Activated naive CD4-positive, alpha-beta T cell treated with anti-CD3 and anti-CD28 coated beads, Interleukin-2, amount 50 U/mL, for 16 hours (primary cell): Measurements from ENCODE around the gene ZFYVE16.
"Not testable (repeated sequence)": the region's sequence is repeated elsewhere in the genome, so short reads cannot be mapped to it uniquely, and the experiment has no call there.

ENCODE experiments used
- DNase-seq: peaks from one replicate; pipeline ENCODE4 v3.0.0-alpha.2; 2020

The ZFYVE16 gene

GRCh38 chr5:80491296-80491695, 83.4 kb downstream of the ZFYVE16 start:
- no peak for DNase-seq

- DNase-seq, result no peak
These were observed 84.9 kb downstream of the ZFYVE16 start for GRCh38 chr5:80492741-80493140.

GRCh38 chr5:80493443-80493842, 85.6 kb downstream of the ZFYVE16 start:
- not testable (repeated sequence) for DNase-seq

- no peak for DNase-seq
These were observed 88.0 kb downstream of the ZFYVE16 start for GRCh38 chr5:80495891-80496290.

- no peak for DNase-seq
These were observed 94.9 kb downstream of the ZFYVE16 start for GRCh38 chr5:80502800-80503199.

GRCh38 chr5:80503641-80504040, 95.8 kb downstream of the ZFYVE16 start:
- no peak for DNase-seq

GRCh38 chr5:80504833-80505232, 97.0 kb downstream of the ZFYVE16 start:
- DNase-seq, result no peak

GRCh38 chr5:80507663-80508062, 99.8 kb downstream of the ZFYVE16 start:
- no peak for DNase-seq

- DNase-seq, result no peak
These were observed 101.0 kb downstream of the ZFYVE16 start for GRCh38 chr5:80508844-80509243.

GRCh38 chr5:80509362-80509761, 101.5 kb downstream of the ZFYVE16 start:
- DNase-seq, result no peak

- DNase-seq, result no peak
These were observed 109.0 kb downstream of the ZFYVE16 start for GRCh38 chr5:80516826-80517225.
